GM10266 (cell line): ENCODE measurements around the gene SERPINE1.

Experiments
- DNase-seq: peaks from one replicate; pipeline ENCODE4 v3.0.0; 2012; ENCODE audit errors: extremely low spot score
- CTCF ChIP-seq: IDR thresholded peaks from 2 replicates; pipeline ENCODE4 v1.5.1; 2012; ENCODE audit warnings: mild to moderate bottlenecking, low read depth; ENCODE audit not compliant: control insufficient read depth, insufficient read depth; ENCODE audit errors: missing control alignments

Gene SERPINE1

GRCh38 chr7:101137651-101138212 lies 10.8 kb downstream of the SERPINE1 start:
- DNase-seq: no peak
- no peak for TF ChIP-seq CTCF

DNA sequence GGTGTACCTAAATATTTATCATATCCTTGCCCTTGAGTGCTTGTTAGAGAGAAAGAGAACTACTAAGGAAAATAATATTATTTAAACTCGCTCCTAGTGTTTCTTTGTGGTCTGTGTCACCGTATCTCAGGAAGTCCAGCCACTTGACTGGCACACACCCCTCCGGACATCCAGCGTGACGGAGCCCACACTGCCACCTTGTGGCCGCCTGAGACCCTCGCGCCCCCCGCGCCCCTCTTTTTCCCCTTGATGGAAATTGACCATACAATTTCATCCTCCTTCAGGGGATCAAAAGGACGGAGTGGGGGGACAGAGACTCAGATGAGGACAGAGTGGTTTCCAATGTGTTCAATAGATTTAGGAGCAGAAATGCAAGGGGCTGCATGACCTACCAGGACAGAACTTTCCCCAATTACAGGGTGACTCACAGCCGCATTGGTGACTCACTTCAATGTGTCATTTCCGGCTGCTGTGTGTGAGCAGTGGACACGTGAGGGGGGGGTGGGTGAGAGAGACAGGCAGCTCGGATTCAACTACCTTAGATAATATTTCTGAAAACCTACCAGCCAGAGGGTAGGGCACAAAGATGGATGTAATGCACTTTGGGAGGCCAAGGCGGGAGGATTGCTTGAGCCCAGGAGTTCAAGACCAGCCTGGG lies 11.4 kb downstream of the SERPINE1 start:
- peak; percentile 51 for TF ChIP-seq CTCF
- DNase-seq: peak; percentile 73

GRCh38 chr7:101140339-101140699 lies 13.4 kb downstream of the SERPINE1 start:
- DNase-seq: no peak
- TF ChIP-seq CTCF: no peak

DNA sequence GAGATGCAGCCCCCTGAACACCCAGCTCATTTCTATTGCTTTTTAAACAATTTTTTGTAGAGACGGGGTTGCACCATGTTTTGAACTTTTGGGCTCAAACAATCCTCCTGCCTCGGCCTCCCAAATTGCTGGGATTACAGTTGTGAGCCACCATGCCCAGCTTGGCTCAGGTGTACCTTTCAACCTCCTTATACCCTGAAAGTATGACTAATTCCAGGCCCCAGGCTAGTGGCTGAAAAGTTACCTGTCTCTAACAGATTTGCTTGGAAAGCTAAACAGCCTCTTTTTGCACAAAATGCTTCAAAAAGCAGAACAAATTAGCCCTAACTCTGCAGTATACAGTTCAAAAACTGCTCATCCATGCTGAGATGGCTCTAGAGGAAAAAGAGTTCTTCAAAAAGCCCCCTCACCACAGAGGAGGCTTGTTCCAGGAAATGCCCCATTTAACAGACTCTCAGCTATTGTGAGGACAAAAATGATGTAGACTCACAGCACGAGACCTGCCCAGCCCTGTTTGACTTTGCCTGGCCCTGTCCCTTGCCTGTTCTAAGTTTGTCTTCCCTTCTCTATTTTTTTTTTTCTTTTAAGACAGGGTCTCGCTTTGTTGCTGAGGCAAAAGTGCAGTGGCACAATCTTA lies 14.0 kb downstream of the SERPINE1 start:
- no peak for DNase-seq
- TF ChIP-seq CTCF: no peak

GRCh38 chr7:101151908-101152651 lies 25.2 kb downstream of the SERPINE1 start:
- TF ChIP-seq CTCF: no peak
- no peak for DNase-seq

DNA sequence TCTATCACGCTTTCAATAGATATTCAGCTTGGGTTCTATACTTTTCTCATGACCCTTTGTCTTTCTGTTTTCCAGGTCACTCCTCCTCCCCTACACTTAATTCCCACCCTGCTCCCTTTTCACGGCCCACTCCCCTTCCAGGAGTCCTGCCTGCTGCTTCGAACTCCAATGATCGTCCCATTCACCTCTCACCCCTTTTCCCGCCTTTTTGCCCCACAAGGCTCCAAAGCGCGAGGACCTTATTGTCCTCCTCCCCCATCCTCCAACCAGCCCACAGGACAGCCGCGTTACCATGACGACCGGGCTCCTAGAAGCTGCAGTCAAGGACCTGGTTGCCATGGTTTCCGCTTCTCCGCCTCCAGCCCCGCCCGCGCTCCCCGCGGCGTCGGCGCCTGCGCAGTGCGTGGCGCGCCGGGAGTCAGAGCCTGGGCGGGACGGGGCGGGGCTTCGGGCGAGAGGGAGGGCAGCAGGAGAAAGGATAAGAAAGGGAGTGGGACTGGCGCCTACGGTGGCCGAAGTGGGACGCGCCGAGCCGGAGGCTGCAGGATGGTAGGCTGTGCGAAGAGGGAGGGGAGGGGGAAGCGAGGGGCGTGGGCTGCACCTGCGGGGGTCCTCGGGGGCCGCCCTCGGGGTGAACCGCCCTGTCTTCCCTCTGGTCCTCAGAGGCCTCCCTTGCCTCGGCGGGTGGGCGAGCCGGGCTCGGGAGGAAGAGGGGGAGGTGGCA lies 27.2 kb downstream of the SERPINE1 start, which contains the start of gene AP1S1:
AP1S1 (plus strand) TSS at position 508 of the 724 bp plus-strand sequence; CDS start at position 547, 39 bp downstream.
- no peak for TF ChIP-seq CTCF
- DNase-seq: peak; percentile 99
